HG02973 (cell line): ENCODE results near the gene UNC119B.
"Not testable (repeated sequence)": the region's sequence is repeated elsewhere in the genome, so short reads cannot be mapped to it uniquely, and the experiment has no call there.

Experiments
- ATAC-seq: cut with Tn5 transposase; IDR thresholded peaks from one replicate; pipeline ENCODE4 v1.9.1; 2021; ENCODE audit warnings: moderate library complexity; ENCODE audit not compliant: unreplicated experiment

UNC119B gene

DNA sequence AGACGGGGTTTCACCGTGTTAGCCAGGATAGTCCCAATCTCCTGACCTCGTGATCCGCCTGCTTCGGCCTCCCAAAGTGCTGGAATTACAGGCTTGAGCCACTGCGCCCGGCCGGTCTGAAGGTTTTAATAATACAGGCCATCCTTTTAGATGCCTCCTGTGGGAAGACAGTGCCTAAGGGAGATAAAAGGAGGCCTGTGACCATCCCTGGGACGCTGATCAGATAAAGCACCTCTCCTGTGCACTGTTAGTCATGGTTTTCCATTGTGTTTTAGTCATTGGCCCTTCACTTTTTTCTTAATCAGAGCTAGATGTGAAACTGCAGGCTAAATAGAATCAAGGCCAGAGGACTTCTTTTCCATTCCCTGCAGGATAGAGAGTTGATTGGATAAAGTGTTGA lies 7.8 kb downstream of the UNC119B start:
- ATAC-seq: no peak

DNA sequence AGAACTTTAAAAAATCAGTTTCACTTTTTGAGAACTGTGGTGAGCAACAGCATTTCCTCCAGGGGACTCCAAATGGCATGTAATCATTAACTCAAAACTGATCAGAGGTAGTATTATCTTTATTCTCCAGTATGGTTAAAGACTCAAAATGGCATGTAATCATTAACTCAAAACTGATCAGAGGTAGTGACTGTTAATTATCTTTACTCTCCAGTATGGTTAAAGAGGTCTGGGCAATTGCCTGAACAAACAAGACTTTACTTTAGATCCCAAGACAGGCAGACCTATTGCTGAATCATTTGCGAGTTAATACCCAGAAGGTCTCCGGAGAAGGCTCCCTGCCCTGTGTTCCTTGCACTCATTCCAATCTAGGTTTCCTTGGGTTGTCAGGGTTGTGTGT lies 8.8 kb downstream of the UNC119B start:
- no peak for ATAC-seq

DNA sequence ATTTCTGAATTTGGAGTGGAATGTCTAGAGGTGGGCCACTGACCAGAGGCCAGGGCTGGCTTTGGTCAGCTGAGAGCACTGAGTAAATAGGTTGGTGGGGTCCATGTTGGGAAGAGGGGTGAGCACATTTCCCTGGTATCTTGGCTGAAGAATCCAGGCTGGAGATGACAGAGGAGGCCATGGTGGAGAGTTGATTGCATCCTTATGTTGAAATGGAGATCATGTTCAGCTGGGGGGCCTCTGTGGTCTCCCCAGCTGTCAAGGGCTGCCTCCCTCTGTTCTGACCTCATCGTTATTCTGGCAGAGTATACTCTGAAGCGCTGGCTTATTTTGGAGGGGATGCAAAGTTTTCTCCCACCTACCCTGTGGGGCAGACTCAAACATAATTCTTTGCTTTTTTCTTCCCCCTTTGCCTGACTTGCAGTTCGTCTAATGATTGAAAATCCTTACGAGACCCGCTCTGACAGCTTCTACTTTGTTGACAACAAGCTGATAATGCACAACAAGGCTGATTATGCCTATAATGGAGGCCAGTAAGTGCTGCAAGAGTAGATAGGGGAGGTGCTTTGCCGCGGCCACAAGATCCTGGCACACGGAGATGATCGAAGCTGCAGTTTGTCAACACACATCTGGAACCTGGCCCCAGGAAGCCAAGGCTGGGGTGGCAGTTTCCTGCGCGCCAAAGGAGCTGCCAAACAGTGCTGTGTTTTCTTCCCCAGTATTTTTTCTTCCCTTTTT lies 9.4 kb downstream of the UNC119B start:
- no peak for ATAC-seq

DNA sequence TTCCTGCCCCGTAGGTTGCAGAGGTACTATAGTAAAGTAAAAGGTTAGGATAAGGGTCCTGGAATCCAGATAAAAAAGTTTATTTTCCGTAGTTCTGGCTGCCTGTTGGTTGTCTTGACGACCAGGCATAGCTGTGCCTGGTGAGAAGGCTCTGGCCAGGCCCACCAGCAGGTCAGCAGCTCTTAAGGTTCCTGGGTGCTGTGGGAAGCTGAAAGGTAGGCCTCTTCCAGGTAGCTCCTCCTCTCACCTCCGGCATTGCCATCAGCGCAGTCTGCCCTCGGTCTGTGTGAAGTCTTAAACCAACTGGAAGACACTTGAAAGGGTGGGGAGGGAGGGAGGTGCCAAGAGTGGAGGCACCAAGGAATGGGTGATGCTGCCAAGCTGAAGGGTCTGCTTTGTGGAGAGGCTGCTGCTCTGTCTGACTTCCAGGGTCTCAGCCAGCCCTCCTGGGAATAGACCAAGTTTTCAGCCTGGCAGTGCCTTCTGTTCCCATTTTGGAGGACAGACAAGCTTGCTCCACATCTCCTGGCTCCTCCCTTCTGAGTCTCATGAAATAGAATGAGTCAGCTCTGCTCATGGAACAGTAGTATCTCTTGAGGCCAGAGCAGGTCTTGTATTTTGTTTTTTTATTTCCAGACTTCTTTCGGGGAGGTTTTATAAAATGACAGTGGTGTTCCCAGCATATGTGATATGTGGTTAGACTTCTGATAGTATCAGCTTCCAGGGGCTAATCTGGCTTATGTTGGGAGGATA lies 10.2 kb downstream of the UNC119B start:
- ATAC-seq: no peak

DNA sequence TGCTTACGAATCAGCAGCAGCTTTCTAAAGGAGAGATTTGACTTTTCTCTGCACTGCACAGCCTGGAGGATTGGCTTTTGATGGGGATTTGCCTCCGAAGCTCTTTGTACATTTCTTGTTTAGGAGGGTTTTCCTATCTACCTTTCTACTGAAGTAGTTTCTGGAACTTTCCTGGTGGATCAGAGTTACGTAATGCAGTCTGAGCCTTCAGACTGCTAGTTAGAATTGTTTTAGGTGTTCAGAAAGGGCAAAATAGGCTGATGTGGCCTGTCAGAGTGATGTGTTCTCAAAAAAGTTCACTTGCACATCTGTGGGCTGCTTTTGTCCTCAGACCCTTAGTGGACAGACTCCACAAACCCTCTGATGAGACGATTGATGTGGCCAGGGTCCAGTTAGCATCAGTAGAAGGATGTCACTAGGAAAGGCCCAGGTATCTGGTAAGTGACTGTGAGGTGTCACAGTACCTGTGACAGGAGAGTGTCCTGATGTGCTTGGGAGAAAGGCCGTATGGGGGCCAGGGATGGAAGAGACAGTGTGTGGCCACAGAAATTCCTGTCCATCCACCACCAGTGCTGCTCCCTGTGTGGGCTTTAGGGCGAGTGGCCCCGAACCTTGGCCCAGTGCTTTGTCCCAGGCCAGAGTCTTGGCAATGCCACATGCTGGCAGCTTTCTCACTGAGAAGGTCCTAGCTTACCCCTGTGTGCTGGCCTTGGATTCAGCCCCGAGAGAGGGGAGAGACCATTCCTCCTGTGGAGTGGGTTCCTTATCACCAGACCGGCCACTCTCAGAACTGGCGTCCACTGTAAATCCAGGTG lies 10.9 kb downstream of the UNC119B start:
- no peak for ATAC-seq

DNA sequence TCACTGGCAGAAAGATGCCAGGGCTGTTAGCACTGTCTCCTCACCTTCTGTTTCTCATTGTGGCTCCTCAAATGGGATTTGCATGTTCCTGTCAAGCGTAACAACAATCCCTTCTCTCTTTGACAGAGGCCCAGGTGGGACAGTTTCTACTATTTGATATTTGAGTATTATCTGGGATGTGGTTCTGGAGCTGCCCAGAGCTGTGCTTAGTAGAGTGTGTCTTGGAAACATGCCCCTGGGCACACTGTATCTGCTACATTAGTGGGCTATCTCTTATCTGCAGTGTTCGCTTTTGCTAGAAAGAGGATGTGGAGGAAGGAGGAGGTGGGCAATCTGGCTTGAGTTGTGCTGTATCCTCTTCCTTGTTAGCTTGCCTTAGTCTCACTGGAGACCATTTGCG lies 11.6 kb downstream of the UNC119B start:
- no peak for ATAC-seq

DNA sequence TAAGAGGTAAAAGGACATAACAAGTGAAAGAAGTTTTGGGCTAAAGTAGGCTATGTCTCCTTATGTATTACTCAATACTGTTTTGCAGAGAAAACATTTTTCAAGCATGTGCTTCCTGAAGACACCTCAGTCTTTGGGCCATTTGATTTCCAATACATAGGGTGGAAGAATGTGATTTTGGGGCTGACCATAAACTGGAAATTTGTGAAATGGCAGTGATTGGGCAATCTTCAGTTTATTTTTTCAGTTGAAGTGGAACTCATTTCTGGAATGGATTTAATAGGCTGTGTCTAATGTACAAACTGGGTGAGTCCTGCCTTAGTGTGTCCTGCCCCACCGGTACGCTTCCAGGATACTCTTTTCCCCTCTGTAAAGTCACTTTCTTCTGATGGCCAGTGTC lies 12.5 kb downstream of the UNC119B start:
- no peak for ATAC-seq

DNA sequence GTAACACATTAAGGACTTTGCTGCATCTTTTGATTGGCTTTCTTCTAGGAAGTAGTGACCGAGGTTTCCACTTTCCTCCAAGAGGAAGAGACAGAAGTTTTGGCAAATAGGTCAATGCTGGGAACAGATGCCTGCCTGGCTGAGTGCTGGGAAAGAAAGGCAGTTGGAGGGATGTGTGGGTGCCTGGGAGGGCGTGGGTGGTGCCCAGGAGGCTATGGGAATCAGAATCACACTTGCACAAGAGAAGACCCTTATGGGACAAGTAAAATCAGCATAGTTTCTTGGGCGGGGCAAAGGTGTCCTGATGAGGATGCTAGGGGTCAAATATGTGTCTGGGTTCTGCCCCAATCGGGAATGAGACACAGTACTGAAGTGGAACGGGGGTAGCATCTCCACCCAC lies 14.5 kb downstream of the UNC119B start:
- no peak for ATAC-seq

DNA sequence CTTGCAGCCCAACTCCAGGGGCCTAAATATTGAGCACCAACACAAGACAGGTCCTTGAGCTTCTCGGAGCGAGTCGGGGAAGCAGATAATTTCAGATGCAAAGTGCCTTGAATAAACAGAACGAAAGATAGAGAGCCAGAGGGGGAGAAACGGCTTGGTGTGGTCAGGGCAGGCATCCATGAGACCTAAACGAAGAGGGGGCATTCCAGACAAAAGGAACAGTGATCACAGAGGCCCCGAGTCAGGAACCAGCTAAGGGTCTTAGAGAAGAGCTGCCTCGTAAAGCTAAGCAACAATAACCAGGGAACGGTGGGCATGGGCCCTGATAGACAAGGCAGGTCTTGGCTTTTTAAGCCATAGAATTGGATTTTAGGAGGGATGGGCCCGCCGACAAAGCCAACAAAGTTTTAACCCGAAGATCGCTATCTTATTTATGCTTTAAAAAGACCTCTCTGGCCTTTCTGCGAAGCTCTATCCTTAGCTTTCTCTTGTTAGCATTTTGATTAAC lies 14.9 kb downstream of the UNC119B start:
- no peak for ATAC-seq

DNA sequence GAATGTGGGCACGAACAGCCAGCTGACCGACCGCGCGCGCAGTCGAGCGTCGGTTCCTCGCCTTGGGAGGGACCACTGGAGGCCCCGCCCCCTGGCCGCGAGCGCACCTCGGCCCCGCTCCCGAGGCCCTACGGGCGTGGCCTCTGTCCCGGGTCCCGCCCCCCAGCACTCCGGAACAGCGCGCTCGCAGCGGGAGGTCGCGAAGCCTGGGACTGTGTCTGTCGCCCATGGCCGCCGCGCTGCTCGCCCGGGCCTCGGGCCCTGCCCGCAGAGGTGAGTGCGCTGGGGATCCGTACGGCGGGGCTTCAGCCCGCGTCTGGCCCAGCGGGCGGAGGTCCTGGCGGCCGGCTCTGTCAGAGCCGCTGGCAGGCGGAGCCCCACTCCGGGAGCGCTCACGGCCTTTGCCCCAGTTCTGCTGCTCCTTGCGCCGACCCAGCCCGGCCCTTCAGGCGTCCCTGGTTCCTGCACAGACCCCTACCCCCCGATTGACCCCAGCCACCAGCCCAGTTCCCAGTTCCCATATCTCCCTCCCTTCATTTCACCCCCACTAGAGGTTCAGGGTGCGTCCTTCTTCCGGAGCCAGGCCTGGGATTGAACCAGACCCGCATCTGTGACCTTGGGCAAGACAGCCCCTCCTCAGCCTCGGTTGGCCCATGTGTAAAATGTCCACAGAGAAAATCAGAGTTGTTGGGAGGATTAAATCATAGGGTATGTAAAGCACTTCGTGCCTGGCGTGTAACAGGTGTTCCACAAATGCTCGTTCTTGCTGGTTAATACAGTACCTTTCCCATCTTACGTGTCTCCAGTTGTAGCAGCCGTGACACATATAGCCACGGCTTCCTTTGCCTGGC lies 15.6 kb downstream of the UNC119B start, which contains the start of gene ACADS:
TSS of gene ACADS (plus strand) at position 168 of the 851 bp plus-strand sequence. CDS start at position 228, 60 bp downstream.
- peak; percentile 94 for ATAC-seq

DNA sequence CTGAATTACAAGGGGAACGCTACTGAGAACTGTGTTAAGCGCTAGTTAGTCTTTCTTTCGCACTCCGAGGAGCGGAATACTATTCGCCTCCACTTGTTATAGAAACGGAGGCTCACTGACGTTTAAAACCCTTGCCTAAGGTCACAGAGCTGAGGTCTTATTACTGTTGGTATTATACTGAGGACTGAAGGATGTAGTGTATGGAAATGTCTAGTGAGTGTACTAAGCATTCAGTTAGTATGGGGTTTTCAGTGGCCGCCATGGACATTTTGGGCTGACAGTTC lies 16.2 kb downstream of the UNC119B start:
- ATAC-seq: no peak

DNA sequence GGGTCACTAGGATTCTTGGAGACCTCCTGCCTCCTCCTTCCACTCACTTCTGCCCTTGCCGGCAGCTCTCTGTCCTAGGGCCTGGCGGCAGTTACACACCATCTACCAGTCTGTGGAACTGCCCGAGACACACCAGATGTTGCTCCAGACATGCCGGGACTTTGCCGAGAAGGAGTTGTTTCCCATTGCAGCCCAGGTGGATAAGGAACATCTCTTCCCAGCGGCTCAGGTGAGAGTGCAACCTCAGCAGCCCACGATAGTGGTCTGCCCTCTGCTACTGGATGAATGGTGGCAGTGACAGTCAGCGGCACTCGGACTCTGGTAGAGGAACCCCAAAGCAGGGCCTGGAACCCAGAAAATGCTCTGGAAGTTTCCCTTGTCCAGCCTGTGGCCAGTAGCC lies 16.7 kb downstream of the UNC119B start:
- no peak for ATAC-seq

DNA sequence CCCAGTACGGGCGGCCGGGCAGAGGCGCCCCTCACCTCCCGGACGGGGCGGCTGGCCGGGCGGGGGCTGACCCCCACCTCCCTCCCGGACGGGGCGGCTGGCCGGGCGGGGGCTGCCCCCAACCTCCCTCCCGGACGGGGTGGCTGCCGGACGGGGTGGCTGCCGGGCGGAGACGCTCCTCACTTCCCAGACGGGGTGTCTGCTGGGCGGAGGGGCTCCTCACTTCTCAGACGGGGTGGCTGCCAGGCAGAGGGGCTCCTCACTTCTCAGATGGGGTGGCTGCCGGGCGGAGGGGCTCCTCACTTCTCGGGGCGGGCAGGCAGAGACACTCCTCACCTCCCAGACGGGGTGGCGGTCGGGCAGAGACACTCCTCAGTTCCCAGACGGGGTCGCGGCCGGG lies 21.9 kb downstream of the UNC119B start:
- not testable (repeated sequence) for ATAC-seq

DNA sequence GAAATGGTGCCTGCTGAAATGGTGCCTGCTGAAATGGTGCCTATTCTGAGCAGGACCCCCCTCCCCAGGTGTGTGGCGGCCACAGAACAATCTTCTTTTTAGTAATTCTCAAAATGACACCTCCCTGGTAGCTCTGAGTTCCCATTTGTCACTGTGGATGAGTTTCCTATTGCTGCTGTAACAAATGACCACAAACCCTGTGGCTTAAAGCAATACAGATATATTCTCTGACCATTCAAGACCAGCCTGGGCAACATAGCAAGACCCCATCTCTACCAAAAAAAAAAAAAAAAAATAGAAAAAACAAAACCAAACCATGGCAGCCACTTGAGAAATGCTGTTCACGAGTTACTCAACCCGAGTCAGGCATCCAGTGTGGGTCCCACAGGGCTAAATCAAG lies 23.3 kb downstream of the UNC119B start:
- ATAC-seq: no peak

DNA sequence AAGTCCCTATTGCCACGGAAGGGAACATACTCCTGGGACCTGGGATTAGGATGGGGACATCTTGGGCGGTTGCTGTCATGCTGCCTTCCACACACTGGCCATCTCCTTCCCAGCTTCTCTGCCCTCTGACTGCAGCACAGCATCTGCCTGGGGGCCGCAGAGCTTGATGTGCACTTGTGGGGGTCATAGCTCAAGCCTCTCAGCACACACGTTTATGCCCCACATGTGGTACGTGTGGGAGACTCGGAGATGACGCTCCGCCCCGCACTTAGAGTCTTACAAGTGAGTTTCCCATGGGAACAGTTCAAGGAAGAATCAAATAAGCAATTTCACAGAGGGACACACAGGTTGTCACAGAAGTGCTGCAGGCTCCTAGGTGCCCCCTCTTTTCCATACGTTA lies 24.0 kb downstream of the UNC119B start:
- ATAC-seq: no peak

DNA sequence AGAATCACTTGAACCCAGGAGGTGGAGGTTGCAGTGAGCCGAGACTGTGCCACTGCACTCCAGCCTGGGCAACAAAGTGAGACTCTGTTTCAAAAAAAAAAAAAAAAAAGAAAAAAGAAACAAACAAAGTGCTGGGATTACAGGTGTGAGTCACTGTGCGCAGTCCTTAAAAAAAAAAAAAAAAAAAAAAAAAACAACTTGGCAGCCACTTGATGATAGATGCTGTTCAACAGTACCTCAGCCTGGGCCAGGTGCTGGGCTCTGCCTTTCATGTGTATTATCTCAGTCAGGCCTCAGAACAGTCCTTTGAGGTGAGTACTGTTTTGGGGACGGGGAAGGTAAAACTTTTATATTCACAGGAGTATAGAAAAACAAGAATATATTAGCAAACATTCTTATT lies 24.9 kb downstream of the UNC119B start:
- ATAC-seq: no peak

DNA sequence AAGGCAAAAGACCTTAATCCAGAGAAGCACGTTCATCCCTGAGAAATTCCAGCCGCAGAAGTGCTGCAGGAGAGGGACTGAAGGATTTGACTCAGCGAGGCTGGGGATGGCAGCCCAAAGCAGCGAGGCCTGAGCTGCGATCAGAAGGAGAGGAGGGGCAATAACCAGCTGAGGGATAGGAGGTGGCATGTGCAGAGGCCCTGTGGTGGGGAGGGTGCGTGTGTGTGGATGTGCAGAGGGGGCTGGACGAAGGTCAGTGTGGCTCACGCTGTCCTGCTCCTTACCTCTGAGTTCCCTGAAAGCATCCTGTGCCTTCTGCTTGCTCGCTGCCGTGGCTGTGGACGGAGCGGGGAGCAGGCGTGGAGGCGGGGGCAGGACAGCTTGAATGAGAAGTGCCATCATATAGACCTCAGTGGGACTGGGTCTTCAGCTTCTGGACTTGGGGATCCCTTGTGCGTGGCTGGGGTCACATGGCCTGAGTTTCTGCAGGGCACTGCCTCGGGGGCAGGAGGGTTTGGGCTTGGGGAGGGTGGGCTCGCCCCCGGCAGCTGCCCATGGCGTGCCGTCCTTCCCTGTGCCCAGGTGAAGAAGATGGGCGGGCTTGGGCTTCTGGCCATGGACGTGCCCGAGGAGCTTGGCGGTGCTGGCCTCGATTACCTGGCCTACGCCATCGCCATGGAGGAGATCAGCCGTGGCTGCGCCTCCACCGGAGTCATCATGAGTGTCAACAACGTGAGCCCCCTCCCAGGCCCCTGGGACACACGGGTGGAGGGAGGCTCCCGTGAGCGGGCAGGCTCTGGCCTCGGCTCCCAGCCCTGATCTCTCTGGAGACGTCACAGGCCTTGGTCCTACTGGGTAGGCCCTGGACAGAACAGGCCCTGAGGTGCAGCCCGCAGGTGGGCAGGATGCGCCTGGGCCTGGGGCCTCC lies 26.4 kb downstream of the UNC119B start:
- no peak for ATAC-seq

DNA sequence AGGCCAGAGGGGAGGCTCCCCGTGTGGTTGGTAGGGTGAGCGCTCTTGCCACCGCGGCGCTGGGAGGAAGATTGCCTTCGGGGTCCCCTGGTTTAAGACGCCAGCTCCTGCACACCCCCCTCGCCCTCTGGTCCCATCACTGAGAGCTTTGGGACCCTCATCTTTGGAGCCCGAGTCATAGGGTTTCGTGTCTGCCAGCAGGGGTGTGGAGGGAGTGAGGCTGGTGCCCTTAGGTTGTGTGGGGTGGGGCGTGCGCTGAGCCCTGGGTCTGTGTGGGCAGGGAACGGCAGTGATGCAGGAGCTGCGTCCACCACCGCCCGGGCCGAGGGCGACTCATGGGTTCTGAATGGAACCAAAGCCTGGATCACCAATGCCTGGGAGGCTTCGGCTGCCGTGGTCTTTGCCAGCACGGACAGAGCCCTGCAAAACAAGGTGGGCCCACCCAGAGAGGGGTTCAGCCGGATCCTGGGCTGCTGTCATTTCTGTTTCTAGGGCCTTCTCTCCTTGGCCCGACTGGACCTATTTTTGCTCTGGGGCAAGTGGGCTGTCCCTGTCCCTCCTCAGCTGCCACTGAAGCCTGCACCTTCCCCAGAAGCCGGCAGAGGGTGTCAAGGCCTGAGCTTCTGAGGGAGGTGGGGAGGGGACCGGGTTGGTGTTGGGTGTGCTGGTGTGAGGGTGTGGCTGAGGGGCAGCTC lies 27.4 kb downstream of the UNC119B start:
- ATAC-seq: no peak
